ENCODE data around the gene PRAMEF11. TPM values are rescaled to one million over a fixed set of nuclear protein-coding genes. Genes with fewer than 3 reads are reported as not detected.

The PRAMEF11 gene
- total and polyA plus RNA-seq, 10 of the 15 experiments (the other 5 are each of a cell fraction or from before 2014, with no cell fraction given), result not detected

GRCh38 chr1:12774801-12775345, 56.3 kb downstream of the PRAMEF11 start:
- in situ Hi-C loops (cut with MboI), result no loop called here

More at GRCh38 chr1:12774801-12775345, 56.3 kb downstream of the PRAMEF11 start:
- no peaks in the 10 kb centered on the region for H3K79me2 ChIP-seq (ENCODE audit: control insufficient read depth, insufficient read depth, low read length)
- no peaks in the 10 kb centered on the region for H4K20me1 ChIP-seq (ENCODE audit: control insufficient read depth, insufficient read depth)
- H3K27ac ChIP-seq (ENCODE audit: control insufficient read depth, insufficient read depth), result no peak overlapping the region
- intact Hi-C loops (cut with micrococcal nuclease; ENCODE audit: unreplicated experiment), result no loop called here
- no peaks in the 10 kb centered on the region for H3K36me3 ChIP-seq (ENCODE audit: control insufficient read depth in 2 of 2, insufficient read depth in 2 of 2, low read length in 1 of 2)
- H3K4me1 ChIP-seq (ENCODE audit: control insufficient read depth, insufficient read depth, low read length), result no peaks in the 10 kb centered on the region
- ChIA-PET CTCF (interaction anchor here (1.4 kb wide), 1 partner anchor 11 kb away, joined by 3 read pairs; no protein-coding TSS in a partner anchor), SMC1A (ENCODE audit: uncharacterized antibody, unreplicated experiment) (no interaction called here), RAD21 (ENCODE audit: unreplicated experiment) (no interaction called here), POLR2A (no interaction called here)
- H2AFZ ChIP-seq (ENCODE audit: control insufficient read depth, low read depth, low read length), result no peak overlapping the region
- ATAC-seq, result no peak
- H3K4me2 ChIP-seq (ENCODE audit: control insufficient read depth, insufficient read depth), result no peak overlapping the region
- H3K9me3 ChIP-seq (replicated peaks; ENCODE audit: control insufficient read depth, insufficient read depth, low read length), result no peaks in the 10 kb centered on the region
- no peak overlapping the region for H3K9ac ChIP-seq (ENCODE audit: control insufficient read depth, insufficient read depth, low read length)
- H3K4me3 ChIP-seq, result no peak overlapping the region
- no TSS peak for BruUV-seq (replicated peaks)
- WGBS (ENCODE audit: insufficient coverage, insufficient replicate concordance, low lambda C conversion rate, missing lambda C conversion rate), result 8% methylated on average over 5 of the region's 5 CpGs
- H3K27me3 ChIP-seq (replicated peaks in 1 of 2; ENCODE audit: control insufficient read depth in 2 of 2, insufficient read depth in 2 of 2, low read length in 1 of 2), result no peaks in the 10 kb centered on the region; a peak in 1 of 4 replicates
- TF ChIP-seq STAT1 (conservative IDR thresholded peaks at IDR 0.05), result no peak
- TF ChIP-seq CREM (IDR thresholded peaks at IDR 0.05; ENCODE audit: low read depth), result no peak
- TF ChIP-seq RFX5 (IDR thresholded peaks at IDR 0.05; ENCODE audit: low read depth, low read length), result no peak
- TF ChIP-seq ZSCAN29 (IDR thresholded peaks at IDR 0.05), result no peak
- TF ChIP-seq MTA2 (IDR thresholded peaks at IDR 0.05; ENCODE audit: low read depth), result no peak
- TF ChIP-seq IKZF2 (IDR thresholded peaks at IDR 0.05), result no peak
- no peak for TF ChIP-seq RB1 (IDR thresholded peaks at IDR 0.05; ENCODE audit: borderline replicate concordance)
- TF ChIP-seq ZBED1 (IDR thresholded peaks at IDR 0.05; ENCODE audit: borderline replicate concordance), result no peak
- TF ChIP-seq MYB (IDR thresholded peaks at IDR 0.05; ENCODE audit: borderline replicate concordance, low read depth, low read length), result no peak
- TF ChIP-seq MYC (IDR thresholded peaks at IDR 0.05; ENCODE audit: insufficient read depth, insufficient read length, insufficient replicate concordance, low read length, severe bottlenecking), result no peak
- no peak for TF ChIP-seq CHD2 (IDR thresholded peaks at IDR 0.05; ENCODE audit: borderline replicate concordance, low read depth, low read length)
- TF ChIP-seq TBL1XR1 (IDR thresholded peaks at IDR 0.05; ENCODE audit: low read depth, low read length), result no peak
- TF ChIP-seq SIX5 (IDR thresholded peaks at IDR 0.05; ENCODE audit: low read depth, low read length, severe bottlenecking), result no peak
- no peak for TF ChIP-seq TARDBP (IDR thresholded peaks at IDR 0.05; ENCODE audit: borderline replicate concordance)
- TF ChIP-seq BACH1 (IDR thresholded peaks at IDR 0.05; ENCODE audit: borderline replicate concordance), result no peak
- no peak for TF ChIP-seq NFYA (IDR thresholded peaks at IDR 0.05; ENCODE audit: borderline replicate concordance, low read depth, low read length)
- no peak for FAIRE-seq
- no peak for DNase-seq (ENCODE audit: low read depth, low spot score)

Other genes with a start within 250 kb of the PRAMEF11 start
Only the 7 nearest of the 15 such genes appear.
- gene PRAMEF12, start 57.7 kb downstream of the PRAMEF11 start, total RNA-seq (2014; rRNA removed), result not detected in 2 replicates
- gene PRAMEF12, start 57.7 kb downstream of the PRAMEF11 start, total RNA-seq (2014; rRNA removed; fragmentation: Illumina TruSeq; extraction: Trizol), result not detected in 2 replicates
- gene PRAMEF12, start 57.7 kb downstream of the PRAMEF11 start, total RNA-seq (2021), result not detected in 2 replicates
- gene PRAMEF12, start 57.7 kb downstream of the PRAMEF11 start, polyA plus RNA-seq (2011; rRNA removed), result not detected in 2 replicates
- gene PRAMEF12, start 57.7 kb downstream of the PRAMEF11 start, polyA plus RNA-seq (2014; fragmentation: Illumina TruSeq; extraction: Trizol), result not detected in 2 replicates
- gene PRAMEF12, start 57.7 kb downstream of the PRAMEF11 start, polyA plus RNA-seq (2014; fragmentation: Nextera tagmentation; extraction: Ambion mirVana), result not detected
- not detected in 2 replicates for gene PRAMEF12, start 57.7 kb downstream of the PRAMEF11 start, polyA plus RNA-seq (2014; rRNA removed)
- not detected for gene PRAMEF12, start 57.7 kb downstream of the PRAMEF11 start, polyA plus RNA-seq (2016; fragmentation: Nextera tagmentation; extraction: Ambion mirVana)
- gene PRAMEF1, start 40.0 kb downstream of the PRAMEF11 start, total RNA-seq (2014; rRNA removed), result not detected in 2 replicates
- not detected in 2 replicates for gene PRAMEF1, start 40.0 kb downstream of the PRAMEF11 start, total RNA-seq (2014; rRNA removed; fragmentation: Illumina TruSeq; extraction: Trizol)
- gene PRAMEF1, start 40.0 kb downstream of the PRAMEF11 start, total RNA-seq (2021), result not detected in 2 replicates
- not detected in 2 replicates for gene PRAMEF1, start 40.0 kb downstream of the PRAMEF11 start, polyA plus RNA-seq (2011; rRNA removed)
- not detected in 2 replicates for gene PRAMEF1, start 40.0 kb downstream of the PRAMEF11 start, polyA plus RNA-seq (2014; fragmentation: Illumina TruSeq; extraction: Trizol)
- gene PRAMEF1, start 40.0 kb downstream of the PRAMEF11 start, polyA plus RNA-seq (2014; fragmentation: Nextera tagmentation; extraction: Ambion mirVana), result not detected
- gene PRAMEF1, start 40.0 kb downstream of the PRAMEF11 start, polyA plus RNA-seq (2014; rRNA removed), result not detected in 2 replicates
- not detected for gene PRAMEF1, start 40.0 kb downstream of the PRAMEF11 start, polyA plus RNA-seq (2016; fragmentation: Nextera tagmentation; extraction: Ambion mirVana)
- not detected in 2 replicates for gene HNRNPCL1, start 17.3 kb upstream of the PRAMEF11 start, total RNA-seq (2014; rRNA removed)
- not detected in 2 replicates for gene HNRNPCL1, start 17.3 kb upstream of the PRAMEF11 start, total RNA-seq (2014; rRNA removed; fragmentation: Illumina TruSeq; extraction: Trizol)
- gene HNRNPCL1, start 17.3 kb upstream of the PRAMEF11 start, total RNA-seq (2021), result not detected in 2 replicates
- gene HNRNPCL1, start 17.3 kb upstream of the PRAMEF11 start, polyA plus RNA-seq (2011; rRNA removed), result not detected in 2 replicates
- gene HNRNPCL1, start 17.3 kb upstream of the PRAMEF11 start, polyA plus RNA-seq (2014; fragmentation: Illumina TruSeq; extraction: Trizol), result not detected in 2 replicates
- gene HNRNPCL1, start 17.3 kb upstream of the PRAMEF11 start, polyA plus RNA-seq (2014; fragmentation: Nextera tagmentation; extraction: Ambion mirVana), result not detected
- gene HNRNPCL1, start 17.3 kb upstream of the PRAMEF11 start, polyA plus RNA-seq (2014; rRNA removed), result not detected in 2 replicates
- gene HNRNPCL1, start 17.3 kb upstream of the PRAMEF11 start, polyA plus RNA-seq (2016; fragmentation: Nextera tagmentation; extraction: Ambion mirVana), result not detected
- not detected in 2 replicates for gene PRAMEF2, start 25.7 kb upstream of the PRAMEF11 start, total RNA-seq (2014; rRNA removed)
- not detected in 2 replicates for gene PRAMEF2, start 25.7 kb upstream of the PRAMEF11 start, total RNA-seq (2014; rRNA removed; fragmentation: Illumina TruSeq; extraction: Trizol)
- gene PRAMEF2, start 25.7 kb upstream of the PRAMEF11 start, total RNA-seq (2021), result not detected in 2 replicates
- gene PRAMEF2, start 25.7 kb upstream of the PRAMEF11 start, polyA plus RNA-seq (2011; rRNA removed), result not detected in 2 replicates
- gene PRAMEF2, start 25.7 kb upstream of the PRAMEF11 start, polyA plus RNA-seq (2014; fragmentation: Illumina TruSeq; extraction: Trizol), result not detected in 2 replicates
- gene PRAMEF2, start 25.7 kb upstream of the PRAMEF11 start, polyA plus RNA-seq (2014; fragmentation: Nextera tagmentation; extraction: Ambion mirVana), result not detected
- gene PRAMEF2, start 25.7 kb upstream of the PRAMEF11 start, polyA plus RNA-seq (2014; rRNA removed), result not detected in 2 replicates
- not detected for gene PRAMEF2, start 25.7 kb upstream of the PRAMEF11 start, polyA plus RNA-seq (2016; fragmentation: Nextera tagmentation; extraction: Ambion mirVana)
- gene PRAMEF4, start 54.8 kb upstream of the PRAMEF11 start, total RNA-seq (2014; rRNA removed), result not detected in 2 replicates
- not detected in 2 replicates for gene PRAMEF4, start 54.8 kb upstream of the PRAMEF11 start, total RNA-seq (2014; rRNA removed; fragmentation: Illumina TruSeq; extraction: Trizol)
- not detected in 2 replicates for gene PRAMEF4, start 54.8 kb upstream of the PRAMEF11 start, total RNA-seq (2021)
- not detected in 2 replicates for gene PRAMEF4, start 54.8 kb upstream of the PRAMEF11 start, polyA plus RNA-seq (2011; rRNA removed)
- gene PRAMEF4, start 54.8 kb upstream of the PRAMEF11 start, polyA plus RNA-seq (2014; fragmentation: Illumina TruSeq; extraction: Trizol), result not detected in 2 replicates
- not detected for gene PRAMEF4, start 54.8 kb upstream of the PRAMEF11 start, polyA plus RNA-seq (2014; fragmentation: Nextera tagmentation; extraction: Ambion mirVana)
- gene PRAMEF4, start 54.8 kb upstream of the PRAMEF11 start, polyA plus RNA-seq (2014; rRNA removed), result not detected in 2 replicates
- not detected for gene PRAMEF4, start 54.8 kb upstream of the PRAMEF11 start, polyA plus RNA-seq (2016; fragmentation: Nextera tagmentation; extraction: Ambion mirVana)
- not detected in 2 replicates for gene PRAMEF10, start 66.9 kb upstream of the PRAMEF11 start, total RNA-seq (2014; rRNA removed)
- gene PRAMEF10, start 66.9 kb upstream of the PRAMEF11 start, total RNA-seq (2014; rRNA removed; fragmentation: Illumina TruSeq; extraction: Trizol), result not detected in 2 replicates
- gene PRAMEF10, start 66.9 kb upstream of the PRAMEF11 start, total RNA-seq (2021), result not detected in 2 replicates
- gene PRAMEF10, start 66.9 kb upstream of the PRAMEF11 start, polyA plus RNA-seq (2011; rRNA removed), result not detected in 2 replicates
- gene PRAMEF10, start 66.9 kb upstream of the PRAMEF11 start, polyA plus RNA-seq (2014; fragmentation: Illumina TruSeq; extraction: Trizol), result not detected in 2 replicates
- gene PRAMEF10, start 66.9 kb upstream of the PRAMEF11 start, polyA plus RNA-seq (2014; fragmentation: Nextera tagmentation; extraction: Ambion mirVana), result not detected
- not detected in 2 replicates for gene PRAMEF10, start 66.9 kb upstream of the PRAMEF11 start, polyA plus RNA-seq (2014; rRNA removed)
- gene PRAMEF10, start 66.9 kb upstream of the PRAMEF11 start, polyA plus RNA-seq (2016; fragmentation: Nextera tagmentation; extraction: Ambion mirVana), result not detected
- gene PRAMEF7, start 85.2 kb upstream of the PRAMEF11 start, total RNA-seq (2014; rRNA removed), result not detected in 2 replicates
- gene PRAMEF7, start 85.2 kb upstream of the PRAMEF11 start, total RNA-seq (2014; rRNA removed; fragmentation: Illumina TruSeq; extraction: Trizol), result not detected in 2 replicates
- gene PRAMEF7, start 85.2 kb upstream of the PRAMEF11 start, total RNA-seq (2021), result not detected in 2 replicates
- gene PRAMEF7, start 85.2 kb upstream of the PRAMEF11 start, polyA plus RNA-seq (2011; rRNA removed), result not detected in 2 replicates
- gene PRAMEF7, start 85.2 kb upstream of the PRAMEF11 start, polyA plus RNA-seq (2014; fragmentation: Illumina TruSeq; extraction: Trizol), result not detected in 2 replicates
- gene PRAMEF7, start 85.2 kb upstream of the PRAMEF11 start, polyA plus RNA-seq (2014; fragmentation: Nextera tagmentation; extraction: Ambion mirVana), result not detected
- not detected in 2 replicates for gene PRAMEF7, start 85.2 kb upstream of the PRAMEF11 start, polyA plus RNA-seq (2014; rRNA removed)
- not detected for gene PRAMEF7, start 85.2 kb upstream of the PRAMEF11 start, polyA plus RNA-seq (2016; fragmentation: Nextera tagmentation; extraction: Ambion mirVana)

Measured in GM12878 (cell line).